Motor neuron (in vitro differentiated cells): ENCODE measurements around the gene CNKSR1. TPM values are rescaled to one million over a fixed set of nuclear protein-coding genes. Genes with fewer than 3 reads are reported as not detected.

ENCODE experiments used
- ATAC-seq, 8 experiments: fragments of 200-7000 bp; cut with Tn5 transposase; replicated peaks in 6 of 8; 2 replicates each; pipeline ENCODE4 v1.8.0; 2021; ENCODE audit warnings: mild to moderate bottlenecking in 8 of 8, moderate library complexity in 8 of 8
- H3K27ac ChIP-seq, 2 donors: fragments of 250-450 bp; sonication (Bioruptor Pico); 2 replicates each; pipeline ENCODE4 v1.9.0; 2021; ENCODE audit warnings: antibody characterized with exemption in 2 of 2, mild to moderate bottlenecking in 2 of 2, moderate library complexity in 1 of 2
- H3K4me1 ChIP-seq, 2 donors: fragments of 250-450 bp; sonication (Bioruptor Pico); replicated peaks in 1 of 2; 2 replicates each; pipeline ENCODE4 v1.6.1; 2021; ENCODE audit warnings: antibody characterized with exemption in 2 of 2, mild to moderate bottlenecking in 2 of 2, moderate library complexity in 1 of 2
- H3K4me3 ChIP-seq, 5 donors: fragments of 250-450 bp; sonication (Bioruptor Pico); 2 replicates each; pipeline ENCODE4 v1.9.0; 2021; ENCODE audit warnings: antibody characterized with exemption in 5 of 5, mild to moderate bottlenecking in 5 of 5, moderate library complexity in 4 of 5
- WGBS, 10 experiments: fragments of 450-650 bp; shearing (Covaris generic); methylation state at CpG; one replicate each; pipeline ENCODE4 v1.0.0; 2022; 5-methylcytosine and 5-hydroxymethylcytosine counted together
- in situ Hi-C, 9 experiments: fragments of 400-800 bp; cut with MboI; loops; one replicate each; pipeline ENCODE4 v1.15.0; 2021; ENCODE audit warnings: low sequenced_read_pairs in 9 of 9, low pct_unique_long_range_greater_than_20kb in 2 of 9; ENCODE audit not compliant: unreplicated experiment in 9 of 9
- total RNA-seq, 8 experiments: library from RNA; unstranded; fragments of 300-600 nt; gene quantifications; 2 replicates each; pipeline versions ENCODE4 v1.2.3 to v1.2.4, GENCODE V29; 2022

The CNKSR1 gene
- total RNA-seq, 8 experiments from 2014 or later, result 0.24 to 5.2 (median 2.1) TPM

- 48 to 100% (median 58%) methylated on average over 1 to 5 of the region's 9 CpGs; no CpG with 5 or more reads in 5 of the 10 experiments for WGBS, 10 experiments
- ATAC-seq, result peak in 1 of 8 experiments; percentile 6
- in situ Hi-C loops, result no loop called here
Observed at GRCh38 chr1:26181586-26182382, 4.5 kb downstream of the CNKSR1 start.

DNA sequence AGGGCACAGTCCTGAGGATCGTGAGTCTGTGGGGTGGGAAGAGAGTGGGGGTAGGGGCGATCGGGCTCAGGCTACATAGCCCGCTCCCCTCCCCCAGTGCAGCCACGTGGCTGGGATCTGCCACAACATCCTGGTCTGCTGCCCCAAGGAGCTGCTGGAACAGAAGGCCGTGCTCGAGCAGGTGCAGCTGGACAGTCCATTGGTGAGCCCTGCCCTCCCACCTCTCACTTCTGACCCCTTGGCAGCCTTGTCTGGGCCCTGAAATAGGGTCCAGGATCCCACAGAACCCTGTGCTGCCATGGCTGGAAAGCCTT lies 5.0 kb downstream of the CNKSR1 start:
- Histone ChIP-seq H3K4me1 (no peaks in the 10 kb centered on the region), H3K4me3 (no peak overlapping the region), H3K27ac (no peak overlapping the region)
- in situ Hi-C loops, result no loop called here
- ATAC-seq, result peak in 2 of 8 experiments; percentile 4 to 10
- WGBS, 10 experiments, result 73 to 90% methylated on average over 2 to 4 of the region's 7 CpGs; no CpG with 5 or more reads in 8 of the 10 experiments

More at GRCh38 chr1:26181586-26182382, 4.5 kb downstream of the CNKSR1 start:
- no peaks in the 10 kb centered on the region for H3K4me1 ChIP-seq
- no peak overlapping the region for H3K4me3 ChIP-seq
- no peak overlapping the region for H3K27ac ChIP-seq

GRCh38 chr1:26184086-26184485 lies 6.8 kb downstream of the CNKSR1 start:
- 100% methylated on average over 1 of the region's 7 CpGs; no CpG with 5 or more reads in 9 of the 10 experiments for WGBS, 10 experiments
- in situ Hi-C loops, result no loop called here
- Histone ChIP-seq H3K27ac (no peak overlapping the region), H3K4me1 (no peaks in the 10 kb centered on the region), H3K4me3 (no peak overlapping the region)
- peak in 1 of 8 experiments; percentile 15 for ATAC-seq

DNA sequence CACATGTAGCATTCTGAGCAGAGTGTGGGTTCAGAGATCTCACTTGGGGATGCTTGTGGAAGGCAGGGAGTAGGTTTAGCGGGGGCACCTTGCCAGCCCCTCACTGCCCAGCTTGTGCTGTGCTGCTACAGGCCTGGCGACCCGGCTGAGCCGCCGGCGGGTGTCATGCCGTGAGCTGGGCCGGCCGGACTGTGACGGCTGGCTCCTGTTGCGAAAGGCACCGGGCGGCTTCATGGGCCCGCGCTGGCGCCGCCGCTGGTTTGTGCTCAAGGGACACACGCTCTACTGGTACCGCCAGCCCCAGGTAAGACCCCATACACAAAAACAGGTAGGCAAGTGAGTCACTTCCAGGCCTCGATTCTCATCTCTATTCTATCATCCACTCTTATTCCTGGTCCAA lies 7.6 kb downstream of the CNKSR1 start:
- Histone ChIP-seq H3K4me1 (no peaks in the 10 kb centered on the region), H3K4me3 (no peak overlapping the region), H3K27ac (no peak overlapping the region)
- no peak for ATAC-seq
- whole genome bisulfite sequencing, 10 experiments, result 80 to 100% (median 87%) methylated on average over 1 to 18 of the region's 21 CpGs; no CpG with 5 or more reads in 6 of the 10 experiments
- in situ Hi-C loops, result no loop called here

DNA sequence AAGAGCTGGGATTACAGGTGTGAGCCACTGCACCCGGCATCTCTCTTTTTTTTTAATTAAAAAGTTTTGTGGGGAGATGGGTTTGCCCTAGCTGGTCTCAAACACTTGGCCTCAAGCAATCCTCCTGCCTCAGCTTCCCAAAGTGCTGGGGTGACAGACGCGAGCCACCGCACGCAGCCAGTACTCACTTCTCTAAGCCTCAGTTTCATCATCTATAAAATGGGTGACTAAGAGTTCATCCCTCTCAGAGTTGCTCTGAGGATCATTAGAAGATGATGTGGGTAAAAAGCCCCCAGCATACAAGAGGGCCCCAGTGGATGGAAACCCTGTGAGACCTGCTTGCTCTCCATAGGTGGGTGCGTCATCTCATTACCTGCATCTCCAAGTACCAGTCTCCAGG lies 10.6 kb downstream of the CNKSR1 start:
- WGBS, 10 experiments, result 89 to 100% (median 95%) methylated on average over 1 to 6 of the region's 6 CpGs; no CpG with 5 or more reads in 6 of the 10 experiments
- in situ Hi-C loops, result no loop called here
- ATAC-seq, result no peak
- H3K4me3 ChIP-seq, result no peak overlapping the region
- H3K27ac ChIP-seq, result no peak overlapping the region
- H3K4me1 ChIP-seq, result peaks cover 0 to 4% of the 10 kb centered on the region in 2 donors

- H3K27ac ChIP-seq, result no peak overlapping the region
- in situ Hi-C loops, result no loop called here
- ATAC-seq, result peak in 2 of 8 experiments; percentile 4 to 12
- peaks cover 0 to 4% of the 10 kb centered on the region in 2 donors for H3K4me1 ChIP-seq
- no peak overlapping the region for H3K4me3 ChIP-seq
- WGBS, 10 experiments, result 94% methylated on average over 8 of the region's 8 CpGs; no CpG with 5 or more reads in 9 of the 10 experiments
Observed at GRCh38 chr1:26188477-26188876, 11.2 kb downstream of the CNKSR1 start.

- WGBS, 10 experiments, result 50 to 100% (median 89%) methylated on average over 1 to 6 of the region's 6 CpGs; no CpG with 5 or more reads in 5 of the 10 experiments
- in situ Hi-C loops, result no loop called here
- ATAC-seq, result peak in 3 of 8 experiments; percentile 4 to 8 (median 5)
- Histone ChIP-seq H3K4me3 (no peak overlapping the region), H3K27ac (no peak overlapping the region), H3K4me1 (peaks cover 0 to 4% of the 10 kb centered on the region in 2 donors)
Observed at GRCh38 chr1:26189331-26189730, 12.0 kb downstream of the CNKSR1 start.

GRCh38 chr1:26189751-26190275 lies 12.5 kb downstream of the CNKSR1 start:
- no peak overlapping the region for H3K4me3 ChIP-seq
- 80 to 100% (median 84%) methylated on average over 1 to 4 of the region's 7 CpGs; no CpG with 5 or more reads in 4 of the 10 experiments for WGBS, 10 experiments
- H3K27ac ChIP-seq, result no peak overlapping the region
- in situ Hi-C loops, result no loop called here
- H3K4me1 ChIP-seq, result peaks cover 0 to 4% of the 10 kb centered on the region in 2 donors
- ATAC-seq, result peak in 3 of 8 experiments; percentile 2 to 12 (median 9)

DNA sequence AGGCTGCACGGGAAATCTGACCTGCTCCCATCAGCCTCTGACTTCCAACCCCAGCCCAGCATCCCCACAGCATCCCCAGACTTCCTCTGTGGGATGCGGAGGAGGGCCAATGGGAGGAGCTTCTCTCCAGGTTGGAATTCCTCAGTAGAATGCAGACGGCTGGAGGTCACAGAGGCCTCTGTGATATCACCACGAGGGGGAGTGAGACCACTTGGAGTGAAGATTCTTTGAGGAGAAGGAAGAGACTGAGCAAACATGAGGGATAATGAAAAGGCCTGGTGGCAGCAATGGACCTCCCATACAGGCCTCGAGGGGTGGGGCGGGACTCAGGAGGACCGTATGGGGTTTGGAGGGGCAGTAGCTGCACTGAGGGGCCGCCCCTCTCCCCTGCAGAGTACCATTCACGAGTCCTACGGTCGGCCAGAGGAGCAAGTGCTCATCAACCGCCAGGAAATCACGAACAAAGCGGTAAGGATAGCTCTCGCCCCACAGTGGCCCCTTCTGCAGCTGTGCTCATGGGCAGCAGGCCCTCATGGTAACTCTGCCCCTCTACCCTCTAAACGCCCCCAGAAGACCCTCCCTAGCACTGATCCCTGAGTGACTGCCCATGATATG lies 13.2 kb downstream of the CNKSR1 start, which contains the start of gene CATSPER4:
CATSPER4 (plus strand) TSS at position 230 of the 615 bp plus-strand sequence; CDS start at position 256, 26 bp downstream.
- WGBS, 10 experiments, result 11 to 63% (median 31%) methylated on average over 2 to 6 of the region's 16 CpGs; no CpG with 5 or more reads in 4 of the 10 experiments
- peak within 1 kb of the TSS in 1 of 2 donors; percentile 53 for H3K27ac ChIP-seq
- ATAC-seq, result peak; percentile 48 to 83 (median 56)
- no peak within 1 kb of the TSS for H3K4me3 ChIP-seq
- in situ Hi-C loops, result no loop called here
- peaks cover 0 to 4% of the 10 kb centered on the region in 2 donors for H3K4me1 ChIP-seq

DNA sequence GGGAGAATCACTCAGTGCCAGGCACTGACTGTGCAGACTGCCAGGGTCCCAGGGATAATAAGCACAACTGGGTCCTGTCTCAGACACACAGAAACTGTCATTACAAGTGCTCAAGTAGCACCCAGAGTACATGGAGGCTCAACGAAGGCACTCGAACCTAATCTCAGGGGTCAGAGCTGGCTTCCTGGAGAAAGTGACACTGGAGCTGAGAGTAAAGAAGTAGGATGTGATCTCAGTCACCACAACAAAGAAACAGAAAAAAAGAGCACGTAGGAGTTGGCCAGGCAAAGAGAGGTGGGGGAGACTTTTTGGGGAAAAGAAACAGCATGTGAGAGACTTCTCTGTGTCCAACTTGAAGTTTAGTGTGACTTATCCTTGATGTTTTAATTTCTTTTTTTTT lies 14.4 kb downstream of the CNKSR1 start:
- in situ Hi-C loops, result no loop called here
- Histone ChIP-seq H3K27ac (no peak overlapping the region), H3K4me1 (peaks cover 0 to 4% of the 10 kb centered on the region in 2 donors), H3K4me3 (no peak overlapping the region)
- no peak for ATAC-seq
- 17 to 86% (median 55%) methylated on average over 1 to 3 of the region's 3 CpGs for WGBS, 10 experiments

- 33 to 100% (median 87%) methylated on average over 1 to 3 of the region's 3 CpGs; no CpG with 5 or more reads in 1 of the 10 experiments for WGBS, 10 experiments
- no peak for ATAC-seq
- Histone ChIP-seq H3K27ac (no peak overlapping the region), H3K4me1 (peaks cover 0 to under 1% of the 10 kb centered on the region in 2 donors), H3K4me3 (no peak overlapping the region)
- in situ Hi-C loops, result no loop called here
Observed at GRCh38 chr1:26195805-26196204, 18.5 kb downstream of the CNKSR1 start.

DNA sequence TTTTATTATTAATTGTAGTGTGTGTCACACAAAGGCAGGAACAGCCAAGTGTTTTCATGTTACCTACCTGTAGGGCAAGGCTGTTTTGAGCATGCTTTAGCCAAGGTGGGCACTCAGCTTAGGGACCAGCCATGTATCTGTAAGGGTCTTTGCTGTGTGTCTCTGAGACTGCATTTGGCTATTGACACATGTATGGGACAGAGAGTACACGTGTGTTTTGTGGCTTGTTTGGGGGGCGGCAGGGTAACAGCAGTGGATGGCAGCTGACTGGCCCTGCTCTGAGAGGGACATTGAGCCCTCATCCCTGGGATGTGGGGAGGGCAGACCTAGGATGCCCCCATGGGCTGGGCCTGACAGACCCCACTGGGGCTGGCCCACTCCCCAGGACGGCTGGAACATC lies 20.0 kb downstream of the CNKSR1 start:
- ATAC-seq, result no peak
- in situ Hi-C loops, result no loop called here
- Histone ChIP-seq H3K4me3 (no peak overlapping the region), H3K27ac (no peak overlapping the region), H3K4me1 (peaks cover 0 to 6% of the 10 kb centered on the region in 2 donors)
- WGBS, 10 experiments, result 40 to 100% (median 83%) methylated on average over 1 to 3 of the region's 3 CpGs; no CpG with 5 or more reads in 5 of the 10 experiments

GRCh38 chr1:26197813-26198212 lies 20.5 kb downstream of the CNKSR1 start:
- WGBS, 10 experiments, result 20 to 81% (median 56%) methylated on average over 1 to 11 of the region's 11 CpGs; no CpG with 5 or more reads in 6 of the 10 experiments
- H3K4me3 ChIP-seq, result no peak overlapping the region
- no peak for ATAC-seq
- in situ Hi-C loops, result no loop called here
- peaks cover 0 to 6% of the 10 kb centered on the region in 2 donors for H3K4me1 ChIP-seq
- no peak overlapping the region for H3K27ac ChIP-seq
